A549 (cell line): ENCODE results near the gene CHCHD6. TPM values are rescaled to one million over a fixed set of nuclear protein-coding genes. Genes with fewer than 3 reads are reported as not detected.

ENCODE experiments used
- ATAC-seq, 2 experiments: fragments of 200-7000 bp in 1 of 2; fragments of >200 bp in 1 of 2; cut with Nextera tagmentation in 1 of 2; cut with Tn5 transposase in 1 of 2; 3 replicates each; pipeline versions ENCODE4 v1.8.0 to v1.9.1; 2018 to 2020; ENCODE audit warnings: mild to moderate bottlenecking in 1 of 2, moderate library complexity in 1 of 2
- CTCF ChIA-PET: fragments of 300-600 bp; sonication (Branson Sonifier 250); formaldehyde crosslinking; extraction: SDS; loops from one replicate; lab custom pipeline; 2021; ENCODE audit warnings: antibody characterized with exemption, inconsistent platforms; lab: Yijun Ruan, JAX
- POLR2A ChIA-PET: fragments of 350-600 bp; formaldehyde crosslinking; extraction: SDS; loops from one replicate; lab custom pipeline; 2021; ENCODE audit warnings: antibody characterized with exemption, inconsistent platforms; lab: Yijun Ruan, JAX
- DNase-seq, 2 experiments: peaks; one replicate each; pipeline versions ENCODE4 v3.0.0 to v3.0.0-alpha.2; 2011 to 2016; ENCODE audit warnings: low read depth in 1 of 2, low spot score in 1 of 2
- FAIRE-seq: peaks from 2 replicates; lab custom pipeline; 2011; peaks lifted over from hg19 to GRCh38; lab: Jason Lieb, UNC
- H3K27ac ChIP-seq, 2 experiments: fragments of >200 bp; sonication (Bioruptor Twin); formaldehyde crosslinking; 3 replicates each; pipeline ENCODE4 v1.5.1; 2016 to 2017
- H3K4me1 ChIP-seq: fragments of >200 bp; sonication (Bioruptor Twin); formaldehyde crosslinking; 3 replicates; pipeline ENCODE4 v1.6.1; 2016
- H3K4me2 ChIP-seq: fragments of >200 bp; sonication (Bioruptor Twin); formaldehyde crosslinking; 3 replicates; pipeline ENCODE4 v1.6.1; 2016
- H3K4me3 ChIP-seq: fragments of >200 bp; sonication (Bioruptor Twin); formaldehyde crosslinking; 3 replicates; pipeline ENCODE4 v1.5.1; 2016
- H3K9me3 ChIP-seq: fragments of >200 bp; sonication (Bioruptor Twin); formaldehyde crosslinking; 3 replicates; pipeline ENCODE4 v1.6.1; 2016
- BHLHE40 ChIP-seq: IDR thresholded peaks from 2 replicates; pipeline ENCODE4 v1.6.1; 2012; ENCODE audit warnings: low read depth, low read length, inconsistent platforms
- CBX2 ChIP-seq: fragments of 200-600 bp; sonication (generic); IDR thresholded peaks from 2 replicates; pipeline ENCODE4 v1.6.1; 2016; ENCODE audit warnings: low read depth, mild to moderate bottlenecking, borderline replicate concordance
- EHMT2 ChIP-seq: fragments of 200-600 bp; sonication (generic); IDR thresholded peaks from 2 replicates; pipeline ENCODE4 v1.6.1; 2016; ENCODE audit warnings: antibody characterized with exemption, low read depth, mild to moderate bottlenecking, moderate library complexity
- FOSL2 ChIP-seq, 2 experiments: fragments of 450-650 bp in 1 of 2; fragments of >200 bp in 1 of 2; sonication (Bioruptor Twin) in 1 of 2; formaldehyde crosslinking; IDR thresholded peaks; 2 replicates each; pipeline versions ENCODE4 v1.5.0 to v1.6.1; 2016 to 2020; ENCODE audit warnings: mild to moderate bottlenecking in 1 of 2, moderate library complexity in 1 of 2
- GATA3 ChIP-seq: IDR thresholded peaks from 2 replicates; pipeline ENCODE4 v1.6.1; 2012; ENCODE audit warnings: borderline replicate concordance
- HOXB5 ChIP-seq: fragments of 250-450 bp; sonication (Bioruptor Pico); IDR thresholded peaks from 2 replicates; pipeline ENCODE4 v1.5.0; 2020; ENCODE audit warnings: mild to moderate bottlenecking, moderate library complexity
- KDM1A ChIP-seq: fragments of 200-600 bp; sonication (generic); IDR thresholded peaks from 2 replicates; pipeline ENCODE4 v1.6.1; 2016; ENCODE audit warnings: low read depth, mild to moderate bottlenecking
- KDM5A ChIP-seq: fragments of 200-600 bp; sonication (generic); IDR thresholded peaks from 2 replicates; pipeline ENCODE4 v1.6.1; 2016; ENCODE audit warnings: antibody characterized with exemption, mild to moderate bottlenecking
- MAFK ChIP-seq: fragments of 450-650 bp; IDR thresholded peaks from 2 replicates; pipeline ENCODE4 v1.6.1; 2014; ENCODE audit not compliant: partially characterized antibody
- NR3C1 ChIP-seq: fragments of >200 bp; sonication (Bioruptor Twin); formaldehyde crosslinking; IDR thresholded peaks from 3 replicates; pipeline ENCODE4 v1.6.1; 2017
- POLR2AphosphoS2 ChIP-seq: conservative IDR thresholded peaks from 2 replicates; pipeline ENCODE4 v1.6.1; 2012; ENCODE audit warnings: low read length, improper control_type of control experiment, inconsistent platforms
- RAD21 ChIP-seq, 2 experiments: fragments of >200 bp in 1 of 2; sonication (Bioruptor Twin) in 1 of 2; formaldehyde crosslinking in 1 of 2; IDR thresholded peaks in 1 of 2; conservative IDR thresholded peaks in 1 of 2; 2 replicates in 1 of 2; 3 replicates in 1 of 2; pipeline ENCODE4 v1.6.1; 2012 to 2018; ENCODE audit warnings: inconsistent platforms in 1 of 2
- RARB ChIP-seq: fragments of 250-450 bp; sonication (Bioruptor Pico); IDR thresholded peaks from 2 replicates; pipeline ENCODE4 v1.8.0; 2021; ENCODE audit warnings: mild to moderate bottlenecking, moderate library complexity
- TFCP2L1 ChIP-seq: fragments of 250-450 bp; sonication (Bioruptor Pico); IDR thresholded peaks from 2 replicates; pipeline ENCODE4 v1.5.0; 2021; ENCODE audit warnings: mild to moderate bottlenecking
- TP53 ChIP-seq: fragments of 250-450 bp; sonication (Bioruptor Pico); IDR thresholded peaks from 2 replicates; pipeline ENCODE4 v1.5.0; 2021; ENCODE audit warnings: mild to moderate bottlenecking, moderate library complexity
- ZFP36 ChIP-seq: fragments of 450-650 bp; IDR thresholded peaks from 2 replicates; pipeline ENCODE4 v1.6.1; 2014; ENCODE audit warnings: borderline replicate concordance; ENCODE audit not compliant: partially characterized antibody
- WGBS: methylation state at CpG from one replicate; pipeline ENCODE4 v1.1.6; 2017; ENCODE audit errors: missing lambda C conversion rate; 5-methylcytosine and 5-hydroxymethylcytosine counted together
- polyA plus RNA-seq, 4 experiments: library from polyadenylated mRNA; depleted of rRNA in 3 of 4; stranded (reverse); fragments of >200 nt; fragmentation: RNase III in 1 of 4; extraction: RNeasy Plus Mini Kit Qiagen cat#74134 plus additional on column Dnase treatment in 1 of 4; gene quantifications; 2 replicates in 3 of 4; 3 replicates in 1 of 4; pipeline ENCODE4 v1.2.3, GENCODE V29; 2011 to 2017
- TF ChIP-seq, protein P1 (sequence below): fragments of 200-600 bp; sonication (generic); IDR thresholded peaks from 2 replicates; pipeline ENCODE4 v1.6.1; 2016; ENCODE audit warnings: antibody characterized with exemption, mild to moderate bottlenecking, moderate library complexity
- TF ChIP-seq, protein P2 (sequence below): fragments of 250-450 bp; sonication (Bioruptor Pico); IDR thresholded peaks from 2 replicates; pipeline ENCODE4 v1.5.0; 2020; ENCODE audit warnings: low read depth, mild to moderate bottlenecking, moderate library complexity
- TF ChIP-seq, protein P3 (sequence below): IDR thresholded peaks from 2 replicates; pipeline ENCODE4 v1.6.1; 2012; ENCODE audit warnings: low read depth, borderline replicate concordance
- TF ChIP-seq, protein P4 (sequence below): fragments of >200 bp; sonication (Bioruptor Twin); formaldehyde crosslinking; IDR thresholded peaks from 3 replicates; pipeline ENCODE4 v1.6.1; 2016

CHCHD6 gene
- polyA plus RNA-seq, 2 of the 4 experiments (the other 2 are of a cell fraction): 15.0 to 18.1 TPM

GRCh38 chr3:126883241-126883640, 179.2 kb downstream of the CHCHD6 start (continued):
- TF ChIP-seq, protein P1, sequence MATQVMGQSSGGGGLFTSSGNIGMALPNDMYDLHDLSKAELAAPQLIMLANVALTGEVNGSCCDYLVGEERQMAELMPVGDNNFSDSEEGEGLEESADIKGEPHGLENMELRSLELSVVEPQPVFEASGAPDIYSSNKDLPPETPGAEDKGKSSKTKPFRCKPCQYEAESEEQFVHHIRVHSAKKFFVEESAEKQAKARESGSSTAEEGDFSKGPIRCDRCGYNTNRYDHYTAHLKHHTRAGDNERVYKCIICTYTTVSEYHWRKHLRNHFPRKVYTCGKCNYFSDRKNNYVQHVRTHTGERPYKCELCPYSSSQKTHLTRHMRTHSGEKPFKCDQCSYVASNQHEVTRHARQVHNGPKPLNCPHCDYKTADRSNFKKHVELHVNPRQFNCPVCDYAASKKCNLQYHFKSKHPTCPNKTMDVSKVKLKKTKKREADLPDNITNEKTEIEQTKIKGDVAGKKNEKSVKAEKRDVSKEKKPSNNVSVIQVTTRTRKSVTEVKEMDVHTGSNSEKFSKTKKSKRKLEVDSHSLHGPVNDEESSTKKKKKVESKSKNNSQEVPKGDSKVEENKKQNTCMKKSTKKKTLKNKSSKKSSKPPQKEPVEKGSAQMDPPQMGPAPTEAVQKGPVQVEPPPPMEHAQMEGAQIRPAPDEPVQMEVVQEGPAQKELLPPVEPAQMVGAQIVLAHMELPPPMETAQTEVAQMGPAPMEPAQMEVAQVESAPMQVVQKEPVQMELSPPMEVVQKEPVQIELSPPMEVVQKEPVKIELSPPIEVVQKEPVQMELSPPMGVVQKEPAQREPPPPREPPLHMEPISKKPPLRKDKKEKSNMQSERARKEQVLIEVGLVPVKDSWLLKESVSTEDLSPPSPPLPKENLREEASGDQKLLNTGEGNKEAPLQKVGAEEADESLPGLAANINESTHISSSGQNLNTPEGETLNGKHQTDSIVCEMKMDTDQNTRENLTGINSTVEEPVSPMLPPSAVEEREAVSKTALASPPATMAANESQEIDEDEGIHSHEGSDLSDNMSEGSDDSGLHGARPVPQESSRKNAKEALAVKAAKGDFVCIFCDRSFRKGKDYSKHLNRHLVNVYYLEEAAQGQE: no peak
- no peak for TF ChIP-seq HOXB5 (CRISPR knock-in tag)
- no peak for TF ChIP-seq POLR2AphosphoS2
- no peak for TF ChIP-seq CBX2
- TF ChIP-seq TP53 (CRISPR knock-in tag): no peak

GRCh38 chr3:126885425-126885824, 181.4 kb downstream of the CHCHD6 start:
- DNase-seq (no peak), FAIRE-seq (no peak), ATAC-seq (no peak)
- ChIA-PET CTCF (interaction anchor here (1.2 kb wide), 1 partner anchor 15 kb away, joined by 3 read pairs; no protein-coding TSS in a partner anchor), POLR2A (no interaction called here)
- Histone ChIP-seq H3K4me3 (no peak overlapping the region), H3K4me1 (no peaks in the 10 kb centered on the region), H3K4me2 (no peak overlapping the region), H3K27ac (no peak overlapping the region), H3K9me3 (no peaks in the 10 kb centered on the region)
- TF ChIP-seq TFCP2L1 (CRISPR knock-in tag) (no peak), NR3C1 (no peak)
- TF ChIP-seq, protein P2, sequence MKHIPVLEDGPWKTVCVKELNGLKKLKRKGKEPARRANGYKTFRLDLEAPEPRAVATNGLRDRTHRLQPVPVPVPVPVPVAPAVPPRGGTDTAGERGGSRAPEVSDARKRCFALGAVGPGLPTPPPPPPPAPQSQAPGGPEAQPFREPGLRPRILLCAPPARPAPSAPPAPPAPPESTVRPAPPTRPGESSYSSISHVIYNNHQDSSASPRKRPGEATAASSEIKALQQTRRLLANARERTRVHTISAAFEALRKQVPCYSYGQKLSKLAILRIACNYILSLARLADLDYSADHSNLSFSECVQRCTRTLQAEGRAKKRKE: no peak
- 17% methylated on average over 1 of the region's 1 CpG for WGBS

DNA sequence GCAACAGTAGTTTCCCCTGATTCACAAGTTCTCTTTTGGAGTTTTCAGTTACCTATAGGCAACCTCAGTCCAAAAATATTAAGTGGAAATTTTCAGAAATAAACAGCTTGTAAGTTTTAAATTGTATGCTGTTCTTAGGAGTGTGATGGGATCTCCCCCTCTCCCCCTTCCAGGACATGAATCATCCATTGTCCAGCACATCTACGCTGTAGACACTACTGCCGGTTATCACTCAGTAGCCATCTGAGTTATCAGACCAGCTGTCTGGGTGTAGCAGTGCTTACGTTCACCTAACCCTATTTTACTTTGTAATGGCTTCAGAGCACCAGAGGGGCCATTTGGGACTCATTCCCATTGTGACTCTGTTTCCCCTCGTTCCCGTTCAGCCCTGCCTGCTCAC, 182.2 kb downstream of the CHCHD6 start:
- FAIRE-seq (no peak), DNase-seq (no peak), ATAC-seq (no peak)
- Histone ChIP-seq H3K9me3 (no peaks in the 10 kb centered on the region), H3K4me1 (no peaks in the 10 kb centered on the region), H3K4me2 (no peak overlapping the region), H3K27ac (no peak overlapping the region), H3K4me3 (no peak overlapping the region)
- POLR2A ChIA-PET: no interaction called here
- no peak for TF ChIP-seq RAD21 (conservative IDR thresholded peaks at IDR 0.05 in 1 of 2, IDR thresholded peaks at IDR 0.05 in 1 of 2)
- CTCF ChIA-PET: interaction anchor here (1.2 kb wide), 2 partner anchors 14 to 19 kb away, joined by 3 read pairs; no protein-coding TSS in a partner anchor
- 84% methylated on average over 5 of the region's 5 CpGs for WGBS

- no peaks in the 10 kb centered on the region for H3K9me3 ChIP-seq
- H3K4me1 ChIP-seq: no peaks in the 10 kb centered on the region
- no peak overlapping the region for H3K27ac ChIP-seq
- FAIRE-seq (no peak), DNase-seq (no peak), ATAC-seq (no peak)
- no peak overlapping the region for H3K4me2 ChIP-seq
- ChIA-PET POLR2A (no interaction called here), CTCF (no interaction called here)
- WGBS: 84% methylated on average over 7 of the region's 7 CpGs
- TF ChIP-seq ZFP36: no peak
- no peak for TF ChIP-seq KDM5A
- no peak for TF ChIP-seq KDM1A
- TF ChIP-seq GATA3: no peak
- TF ChIP-seq BHLHE40: no peak
- TF ChIP-seq, protein P3, sequence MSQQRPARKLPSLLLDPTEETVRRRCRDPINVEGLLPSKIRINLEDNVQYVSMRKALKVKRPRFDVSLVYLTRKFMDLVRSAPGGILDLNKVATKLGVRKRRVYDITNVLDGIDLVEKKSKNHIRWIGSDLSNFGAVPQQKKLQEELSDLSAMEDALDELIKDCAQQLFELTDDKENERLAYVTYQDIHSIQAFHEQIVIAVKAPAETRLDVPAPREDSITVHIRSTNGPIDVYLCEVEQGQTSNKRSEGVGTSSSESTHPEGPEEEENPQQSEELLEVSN: no peak
- no peak for TF ChIP-seq FOSL2 (IDR thresholded peaks at IDR 0.05)
- TF ChIP-seq FOSL2 (CRISPR knock-in tag; IDR thresholded peaks at IDR 0.05): no peak
- TF ChIP-seq MAFK: no peak
- TF ChIP-seq EHMT2: no peak
- TF ChIP-seq RARB (CRISPR knock-in tag): no peak
- TF ChIP-seq, protein P4, sequence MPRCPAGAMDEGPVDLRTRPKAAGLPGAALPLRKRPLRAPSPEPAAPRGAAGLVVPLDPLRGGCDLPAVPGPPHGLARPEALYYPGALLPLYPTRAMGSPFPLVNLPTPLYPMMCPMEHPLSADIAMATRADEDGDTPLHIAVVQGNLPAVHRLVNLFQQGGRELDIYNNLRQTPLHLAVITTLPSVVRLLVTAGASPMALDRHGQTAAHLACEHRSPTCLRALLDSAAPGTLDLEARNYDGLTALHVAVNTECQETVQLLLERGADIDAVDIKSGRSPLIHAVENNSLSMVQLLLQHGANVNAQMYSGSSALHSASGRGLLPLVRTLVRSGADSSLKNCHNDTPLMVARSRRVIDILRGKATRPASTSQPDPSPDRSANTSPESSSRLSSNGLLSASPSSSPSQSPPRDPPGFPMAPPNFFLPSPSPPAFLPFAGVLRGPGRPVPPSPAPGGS: no peak
- TF ChIP-seq TP53 (CRISPR knock-in tag): no peak
- no peak overlapping the region for H3K4me3 ChIP-seq
Measured at GRCh38 chr3:126887686-126888085, 183.6 kb downstream of the CHCHD6 start.
